Transverse colon (tissue), 4 donors: Measurements from ENCODE around the gene KRT71.
A peak's percentile ranks its signal among the peaks of the same experiment; 100 is the strongest.

ENCODE experiments used
- CTCF ChIP-seq, 5 experiments: fragments of 200-600 bp in 3 of 5; fragments of 450-650 bp in 2 of 5; sonication (generic) in 3 of 5; IDR thresholded peaks; 1 replicate in 2 of 5; 2 replicates in 3 of 5; pipeline ENCODE4 v1.5.1; 2016 to 2017; ENCODE audit warnings: antibody characterized with exemption in 5 of 5, inconsistent platforms in 3 of 5, mild to moderate bottlenecking in 2 of 5, moderate library complexity in 1 of 5
- POLR2AphosphoS5 ChIP-seq, 3 donors: sonication (generic); formaldehyde crosslinking; IDR thresholded peaks; one replicate each; pipeline ENCODE4 v1.6.1; 2016; ENCODE audit warnings: antibody characterized with exemption in 3 of 3

GRCh38 chr12:52561880-52562449 is 9.0 kb upstream of the KRT71 start:
- TF ChIP-seq CTCF (IDR thresholded peaks at IDR 0.05) (peak in 3 of 5 experiments; percentile 20 to 36 (median 25)), POLR2AphosphoS5 (IDR thresholded peaks at IDR 0.05) (no peak)
